PC-9 (cell line): ENCODE results near the gene SLC22A23.

Source experiments
- CTCF ChIP-seq: fragments of 200-600 bp; sonication (generic); conservative IDR thresholded peaks from 2 replicates; pipeline ENCODE4 v1.6.1; 2017; ENCODE audit warnings: mixed run types, antibody characterized with exemption, mild to moderate bottlenecking, moderate library complexity
- EZH2 ChIP-seq: fragments of 200-600 bp; sonication (generic); IDR thresholded peaks from 2 replicates; pipeline ENCODE4 v1.8.0; 2017; ENCODE audit warnings: antibody characterized with exemption, low read depth

GRCh38 chr6:3376064-3376463 is 80.8 kb downstream of the SLC22A23 start:
- no peak for TF ChIP-seq CTCF
- TF ChIP-seq EZH2, result no peak
